Ishikawa (cell line): ENCODE measurements around the gene TAF12.

ENCODE experiments used
- CEBPB ChIP-seq: IDR thresholded peaks from 2 replicates; pipeline ENCODE4 v1.6.1; 2012
- CREB1 ChIP-seq: IDR thresholded peaks from 2 replicates; pipeline ENCODE4 v1.6.1; 2012; ENCODE audit warnings: low read depth
- EGR1 ChIP-seq: IDR thresholded peaks from 2 replicates; pipeline ENCODE4 v1.6.1; 2012
- EP300 ChIP-seq: IDR thresholded peaks from 2 replicates; pipeline ENCODE4 v1.6.1; 2012; ENCODE audit warnings: borderline replicate concordance
- FOXM1 ChIP-seq: IDR thresholded peaks from 2 replicates; pipeline ENCODE4 v1.6.1; 2012; ENCODE audit warnings: low read depth, borderline replicate concordance
- NFIC ChIP-seq: IDR thresholded peaks from 2 replicates; pipeline ENCODE4 v1.6.1; 2012
- RAD21 ChIP-seq: IDR thresholded peaks from 2 replicates; pipeline ENCODE4 v1.6.1; 2012; ENCODE audit warnings: low read depth
- TAF1 ChIP-seq: IDR thresholded peaks from 2 replicates; pipeline ENCODE4 v1.6.1; 2012; ENCODE audit warnings: low read depth, mild to moderate bottlenecking
- TCF12 ChIP-seq: IDR thresholded peaks from 2 replicates; pipeline ENCODE4 v1.6.1; 2012; ENCODE audit warnings: low read depth
- TEAD4 ChIP-seq: IDR thresholded peaks from 2 replicates; pipeline ENCODE4 v1.6.1; 2012
- YY1 ChIP-seq: IDR thresholded peaks from 2 replicates; pipeline ENCODE4 v1.6.1; 2012; ENCODE audit warnings: low read depth
- ZBTB7A ChIP-seq: IDR thresholded peaks from 2 replicates; pipeline ENCODE4 v1.6.1; 2012; ENCODE audit warnings: low read depth
- TF ChIP-seq, protein P1 (sequence below): IDR thresholded peaks from 2 replicates; pipeline ENCODE4 v1.6.1; 2012
- TF ChIP-seq, protein P2 (sequence below): IDR thresholded peaks from 2 replicates; pipeline ENCODE4 v1.6.1; 2012; ENCODE audit warnings: low read depth, mild to moderate bottlenecking
- TF ChIP-seq, protein P3 (sequence below): IDR thresholded peaks from 2 replicates; pipeline ENCODE4 v1.6.1; 2012

TAF12 gene

DNA sequence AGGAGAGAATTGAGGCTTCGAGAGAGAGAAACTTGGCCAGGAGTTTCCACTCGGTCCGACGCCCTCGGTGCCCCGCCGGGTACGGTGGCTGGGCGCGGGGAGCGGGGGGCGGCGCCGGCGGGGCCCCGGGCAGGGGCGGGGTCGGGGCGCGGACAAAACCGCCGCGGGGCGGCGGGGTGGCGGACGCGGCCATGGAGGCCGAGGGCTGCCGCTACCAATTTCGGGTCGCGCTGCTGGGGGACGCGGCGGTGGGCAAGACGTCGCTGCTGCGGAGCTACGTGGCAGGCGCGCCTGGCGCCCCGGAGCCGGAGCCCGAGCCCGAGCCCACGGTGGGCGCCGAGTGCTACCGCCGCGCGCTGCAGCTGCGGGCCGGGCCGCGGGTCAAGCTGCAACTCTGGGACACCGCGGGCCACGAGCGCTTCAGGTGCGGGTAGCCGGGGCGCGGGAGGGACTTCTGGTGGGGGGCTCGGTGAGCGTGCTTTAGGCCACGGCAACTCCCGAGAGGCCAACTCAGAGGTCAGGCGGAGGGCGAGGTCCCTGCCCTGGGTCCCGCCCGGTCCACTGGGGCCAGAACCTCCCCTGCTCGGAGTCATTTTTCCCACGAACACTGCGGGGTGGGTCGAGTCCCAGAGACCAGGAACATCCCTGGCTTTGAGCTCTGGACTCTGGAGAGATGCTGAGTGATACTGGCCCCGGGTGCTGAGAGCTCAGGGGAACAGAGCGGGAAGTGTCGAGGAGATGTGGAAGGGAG, 50.4 kb downstream of the TAF12 start:
- TF ChIP-seq, protein P1, sequence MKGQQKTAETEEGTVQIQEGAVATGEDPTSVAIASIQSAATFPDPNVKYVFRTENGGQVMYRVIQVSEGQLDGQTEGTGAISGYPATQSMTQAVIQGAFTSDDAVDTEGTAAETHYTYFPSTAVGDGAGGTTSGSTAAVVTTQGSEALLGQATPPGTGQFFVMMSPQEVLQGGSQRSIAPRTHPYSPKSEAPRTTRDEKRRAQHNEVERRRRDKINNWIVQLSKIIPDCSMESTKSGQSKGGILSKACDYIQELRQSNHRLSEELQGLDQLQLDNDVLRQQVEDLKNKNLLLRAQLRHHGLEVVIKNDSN: no peak

DNA sequence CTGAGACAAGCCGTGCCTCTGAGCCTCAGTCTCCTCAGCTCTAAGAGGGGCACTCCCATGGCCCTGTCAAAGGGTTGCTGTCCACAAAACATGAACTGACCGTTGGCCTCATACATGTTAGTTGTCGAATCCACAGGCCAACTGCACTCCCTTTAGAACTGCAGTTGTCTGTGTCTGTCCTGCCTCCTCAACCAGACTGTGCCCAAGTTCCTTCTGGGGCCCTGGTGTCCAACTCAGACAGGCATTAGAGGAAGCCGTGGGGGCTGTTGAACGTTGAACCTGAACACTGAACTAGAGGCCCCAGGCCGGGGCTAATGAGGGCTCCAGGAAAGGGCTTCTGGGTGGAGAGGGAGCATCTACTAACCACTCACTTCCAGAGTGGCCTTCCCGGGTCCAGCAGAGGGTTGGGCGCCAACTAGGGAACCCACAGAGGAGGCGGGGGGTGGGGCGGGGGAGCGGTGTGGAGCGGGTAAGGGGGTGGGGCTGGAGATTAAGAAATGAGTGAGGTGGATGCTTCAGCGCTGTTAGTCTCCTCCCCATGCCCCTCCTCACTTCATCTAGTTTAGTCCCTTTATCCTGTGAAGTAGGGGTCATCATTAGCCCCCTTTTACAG, 51.1 kb downstream of the TAF12 start, which contains the start of gene RAB42:
RAB42 (plus strand) TSS at position 558 of the 613 bp plus-strand sequence. CDS start 247 bp downstream, outside the sequence.
- TF ChIP-seq, protein P1: no peak
- TF ChIP-seq EGR1 (no peak), RAD21 (no peak), NFIC (no peak), FOXM1 (no peak), CEBPB (no peak), CREB1 (no peak), TAF1 (no peak), YY1 (no peak), TEAD4 (no peak), ZBTB7A (no peak), TCF12 (no peak), EP300 (no peak)
- TF ChIP-seq, protein P2, sequence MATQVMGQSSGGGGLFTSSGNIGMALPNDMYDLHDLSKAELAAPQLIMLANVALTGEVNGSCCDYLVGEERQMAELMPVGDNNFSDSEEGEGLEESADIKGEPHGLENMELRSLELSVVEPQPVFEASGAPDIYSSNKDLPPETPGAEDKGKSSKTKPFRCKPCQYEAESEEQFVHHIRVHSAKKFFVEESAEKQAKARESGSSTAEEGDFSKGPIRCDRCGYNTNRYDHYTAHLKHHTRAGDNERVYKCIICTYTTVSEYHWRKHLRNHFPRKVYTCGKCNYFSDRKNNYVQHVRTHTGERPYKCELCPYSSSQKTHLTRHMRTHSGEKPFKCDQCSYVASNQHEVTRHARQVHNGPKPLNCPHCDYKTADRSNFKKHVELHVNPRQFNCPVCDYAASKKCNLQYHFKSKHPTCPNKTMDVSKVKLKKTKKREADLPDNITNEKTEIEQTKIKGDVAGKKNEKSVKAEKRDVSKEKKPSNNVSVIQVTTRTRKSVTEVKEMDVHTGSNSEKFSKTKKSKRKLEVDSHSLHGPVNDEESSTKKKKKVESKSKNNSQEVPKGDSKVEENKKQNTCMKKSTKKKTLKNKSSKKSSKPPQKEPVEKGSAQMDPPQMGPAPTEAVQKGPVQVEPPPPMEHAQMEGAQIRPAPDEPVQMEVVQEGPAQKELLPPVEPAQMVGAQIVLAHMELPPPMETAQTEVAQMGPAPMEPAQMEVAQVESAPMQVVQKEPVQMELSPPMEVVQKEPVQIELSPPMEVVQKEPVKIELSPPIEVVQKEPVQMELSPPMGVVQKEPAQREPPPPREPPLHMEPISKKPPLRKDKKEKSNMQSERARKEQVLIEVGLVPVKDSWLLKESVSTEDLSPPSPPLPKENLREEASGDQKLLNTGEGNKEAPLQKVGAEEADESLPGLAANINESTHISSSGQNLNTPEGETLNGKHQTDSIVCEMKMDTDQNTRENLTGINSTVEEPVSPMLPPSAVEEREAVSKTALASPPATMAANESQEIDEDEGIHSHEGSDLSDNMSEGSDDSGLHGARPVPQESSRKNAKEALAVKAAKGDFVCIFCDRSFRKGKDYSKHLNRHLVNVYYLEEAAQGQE: no peak
- TF ChIP-seq, protein P3, sequence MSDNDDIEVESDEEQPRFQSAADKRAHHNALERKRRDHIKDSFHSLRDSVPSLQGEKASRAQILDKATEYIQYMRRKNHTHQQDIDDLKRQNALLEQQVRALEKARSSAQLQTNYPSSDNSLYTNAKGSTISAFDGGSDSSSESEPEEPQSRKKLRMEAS: no peak

DNA sequence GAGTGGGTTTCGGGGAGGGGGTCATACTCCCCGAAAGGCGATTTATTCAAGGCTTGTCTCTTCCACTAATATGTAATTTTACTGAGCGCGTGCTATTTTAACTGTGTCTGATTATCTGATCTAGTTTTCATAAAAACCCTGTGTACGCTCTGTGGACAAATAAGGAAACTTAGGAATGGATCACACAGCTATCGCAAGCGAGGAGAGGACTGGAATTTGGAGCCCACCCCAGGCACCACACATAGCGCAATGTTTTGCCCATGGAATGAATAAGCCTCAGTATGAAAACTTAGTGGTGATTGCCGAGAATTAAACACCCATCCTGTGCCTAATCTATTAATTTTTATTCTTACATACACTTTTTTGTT, 60.6 kb downstream of the TAF12 start:
- TF ChIP-seq ZBTB7A: 0 out of 2 replicates have a peak, but pooled peaks have one; percentile 19
- no peak for TF ChIP-seq FOXM1
- TF ChIP-seq EP300: no peak
- no peak for TF ChIP-seq EGR1
- TF ChIP-seq TCF12: no peak
- TF ChIP-seq, protein P2: no peak
- TF ChIP-seq RAD21: no peak

DNA sequence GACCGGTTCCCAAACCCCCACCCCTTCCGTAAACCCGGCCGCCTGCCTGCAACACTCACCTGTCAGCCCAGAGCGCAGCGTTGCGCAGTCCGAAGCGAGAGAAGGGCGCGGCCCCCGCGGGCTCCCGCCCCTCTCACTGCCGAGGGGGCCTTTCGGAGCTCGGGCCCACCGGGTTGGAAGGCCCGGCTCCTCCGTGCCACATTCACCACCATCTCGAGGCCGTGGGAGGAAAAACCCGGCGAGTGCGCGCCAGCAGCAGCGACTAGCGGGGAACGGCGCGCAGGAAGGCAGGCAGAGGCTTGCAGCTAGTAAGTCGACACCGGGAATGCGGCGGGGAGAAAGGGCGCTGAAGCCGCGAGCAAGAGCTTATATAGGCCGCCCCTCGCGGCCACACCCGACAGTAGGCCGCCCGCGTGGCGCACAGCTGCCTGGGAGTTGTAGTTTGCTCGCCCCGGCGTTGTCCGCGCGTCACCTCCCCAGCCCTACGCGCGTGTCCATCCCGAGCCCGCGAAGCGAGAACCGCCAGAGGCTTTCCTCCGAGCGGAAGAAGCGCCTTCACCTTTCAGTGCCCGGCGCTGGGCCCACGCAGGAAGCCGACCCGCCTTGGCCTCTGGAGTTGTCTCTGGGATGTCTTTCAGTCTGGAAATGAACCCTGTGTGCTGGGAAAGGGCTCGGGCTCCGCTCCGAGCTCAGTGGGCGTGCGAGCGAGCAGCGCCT, 61.2 kb downstream of the TAF12 start:
- TF ChIP-seq, protein P1: peak; percentile 22; the same call in 1 of the 2 replicates
- TF ChIP-seq RAD21 (peak; percentile 10; the same call in 1 of the 2 replicates), EP300 (peak; percentile 42; the same call in 1 of the 2 replicates), CEBPB (no peak; the same call in 1 of the 2 replicates), YY1 (peak; percentile 68), TAF1 (peak; percentile 100), CREB1 (0 out of 2 replicates have a peak, but pooled peaks have one; percentile 41), TCF12 (peak; percentile 80), TEAD4 (peak; percentile 73), EGR1 (peak; percentile 48), FOXM1 (no peak), NFIC (no peak), ZBTB7A (peak; percentile 43; the same call in 1 of the 2 replicates)
- TF ChIP-seq, protein P3: peak; percentile 89
- TF ChIP-seq, protein P2: 0 out of 2 replicates have a peak, but pooled peaks have one; percentile 37
